Measurements from ENCODE around the gene KAT2A. TPM values are rescaled to one million over a fixed set of nuclear protein-coding genes. Genes with fewer than 3 reads are reported as not detected.

Gene KAT2A
- total RNA-seq, 1 donor from 2014 or later, result 18.4 TPM

- Histone ChIP-seq H3K4me3 (no peak overlapping the region), H3K79me2 (ENCODE audit: low read depth) (no peaks in the 10 kb centered on the region), H3F3A (ENCODE audit: low read depth) (no peaks in the 10 kb centered on the region), H3K9me3 (ENCODE audit: low read depth) (no peaks in the 10 kb centered on the region), H4K20me1 (ENCODE audit: low read depth) (no peaks in the 10 kb centered on the region), H3K36me3 (no peaks in the 10 kb centered on the region), H3K27me3 (no peaks in the 10 kb centered on the region), H3K4me2 (no peak overlapping the region), H3K9ac (no peak overlapping the region), H3K27ac (no peak overlapping the region), H2AFZ (replicated peaks) (no peak overlapping the region), H3K4me1 (peaks cover 9% of the 10 kb centered on the region)
- Mint-ChIP-seq H3K4me1 (peaks cover 10% of the 10 kb centered on the region), H3K9me3 (no peaks in the 10 kb centered on the region), H3K27me3 (ENCODE audit: insufficient read depth, low read depth) (peaks cover 3% of the 10 kb centered on the region), H3K36me3 (no peaks in the 10 kb centered on the region), H3K27ac (no peak overlapping the region), H3K4me3 (no peak overlapping the region)
- TF ChIP-seq CTCF (IDR thresholded peaks at IDR 0.05) (no peak), EZH2phosphoT487 (IDR thresholded peaks at IDR 0.05) (no peak), EZH2 (IDR thresholded peaks at IDR 0.05) (no peak)
- DNase-seq (ENCODE audit: low spot score), result no peak
Observed at GRCh38 chr17:42081516-42082129, 39.5 kb downstream of the KAT2A start.

- no peak for TF ChIP-seq EZH2phosphoT487 (IDR thresholded peaks at IDR 0.05)
- no peak for TF ChIP-seq EZH2 (IDR thresholded peaks at IDR 0.05)
- TF ChIP-seq CTCF (IDR thresholded peaks at IDR 0.05), result no peak
- Histone ChIP-seq H3K36me3 (no peaks in the 10 kb centered on the region), H3K79me2 (ENCODE audit: low read depth) (no peaks in the 10 kb centered on the region), H3K9ac (no peak overlapping the region), H3K9me3 (ENCODE audit: low read depth) (no peaks in the 10 kb centered on the region), H3K4me2 (no peak overlapping the region), H3F3A (ENCODE audit: low read depth) (no peaks in the 10 kb centered on the region), H3K4me1 (peaks cover 9% of the 10 kb centered on the region), H3K4me3 (no peak overlapping the region), H2AFZ (replicated peaks) (no peak overlapping the region), H3K27ac (no peak overlapping the region), H4K20me1 (ENCODE audit: low read depth) (no peaks in the 10 kb centered on the region), H3K27me3 (no peaks in the 10 kb centered on the region)
- H3K4me3 Mint-ChIP-seq, result no peak overlapping the region
- no peak overlapping the region for H3K27ac Mint-ChIP-seq
- H3K4me1 Mint-ChIP-seq, result peaks cover 10% of the 10 kb centered on the region
- no peak for DNase-seq (ENCODE audit: low spot score)
- H3K36me3 Mint-ChIP-seq, result no peaks in the 10 kb centered on the region
- no peaks in the 10 kb centered on the region for H3K9me3 Mint-ChIP-seq
- peaks cover 6% of the 10 kb centered on the region for H3K27me3 Mint-ChIP-seq (ENCODE audit: insufficient read depth, low read depth)
Observed at GRCh38 chr17:42079541-42079940, 41.6 kb downstream of the KAT2A start.

- Mint-ChIP-seq H3K27ac (no peak overlapping the region), H3K4me1 (peaks cover 10% of the 10 kb centered on the region)
- no peak overlapping the region for H3K9ac ChIP-seq
Observed at GRCh38 chr17:42078396-42079043, 42.6 kb downstream of the KAT2A start.

More at GRCh38 chr17:42078396-42079043, 42.6 kb downstream of the KAT2A start:
- TF ChIP-seq EZH2phosphoT487 (IDR thresholded peaks at IDR 0.05) (no peak), CTCF (IDR thresholded peaks at IDR 0.05) (no peak), EZH2 (IDR thresholded peaks at IDR 0.05) (no peak)
- no peak overlapping the region for H3K27ac ChIP-seq
- H4K20me1 ChIP-seq (ENCODE audit: low read depth), result no peaks in the 10 kb centered on the region
- no peaks in the 10 kb centered on the region for H3K36me3 ChIP-seq
- peaks cover 5% of the 10 kb centered on the region for H3K27me3 ChIP-seq
- no peaks in the 10 kb centered on the region for H3K9me3 ChIP-seq (ENCODE audit: low read depth)
- no peak overlapping the region for H2AFZ ChIP-seq (replicated peaks)
- peaks cover 2% of the 10 kb centered on the region for H3F3A ChIP-seq (ENCODE audit: low read depth)
- peaks cover 11% of the 10 kb centered on the region for H3K27me3 Mint-ChIP-seq (ENCODE audit: insufficient read depth, low read depth)
- no peaks in the 10 kb centered on the region for H3K9me3 Mint-ChIP-seq
- no peak overlapping the region for H3K4me3 Mint-ChIP-seq
- no peak overlapping the region for H3K4me3 ChIP-seq
- no peak overlapping the region for H3K4me2 ChIP-seq
- H3K4me1 ChIP-seq, result peaks cover 9% of the 10 kb centered on the region
- no peak for DNase-seq (ENCODE audit: low spot score)
- H3K79me2 ChIP-seq (ENCODE audit: low read depth), result no peaks in the 10 kb centered on the region
- H3K36me3 Mint-ChIP-seq, result no peaks in the 10 kb centered on the region

All from neural progenitor cell (in vitro differentiated cells).